Neutrophil (primary cell): Measurements from ENCODE around the gene SYN1.

Experiments used
- H3K27ac ChIP-seq: fragments of 200-600 bp; sonication (generic); 2 replicates; pipeline ENCODE4 v1.5.1; 2016; ENCODE audit warnings: mild to moderate bottlenecking, moderate library complexity
- H3K27me3 ChIP-seq: fragments of 200-600 bp; sonication (generic); 2 replicates; pipeline ENCODE4 v1.6.0; 2016; ENCODE audit warnings: mild to moderate bottlenecking
- H3K36me3 ChIP-seq: fragments of 200-600 bp; sonication (generic); 2 replicates; pipeline ENCODE4 v1.5.1; 2017
- H3K4me1 ChIP-seq, 2 experiments: fragments of 200-600 bp in 1 of 2; sonication (generic) in 1 of 2; 1 replicate in 1 of 2; 2 replicates in 1 of 2; pipeline versions ENCODE4 v1.5.1 to v1.6.1; 2013 to 2016; ENCODE audit warnings: low read depth in 1 of 2, low read length in 1 of 2, mild to moderate bottlenecking in 1 of 2, moderate library complexity in 1 of 2; ENCODE audit not compliant: control insufficient read depth in 1 of 2, insufficient read depth in 1 of 2
- H3K4me3 ChIP-seq, 2 experiments: fragments of 200-600 bp in 1 of 2; sonication (generic) in 1 of 2; 1 replicate in 1 of 2; 2 replicates in 1 of 2; pipeline ENCODE4 v1.5.1; 2013 to 2016; ENCODE audit warnings: low read depth in 1 of 2, low read length in 1 of 2, mild to moderate bottlenecking in 1 of 2, moderate library complexity in 1 of 2
- H3K9me3 ChIP-seq: fragments of 200-600 bp; sonication (generic); 2 replicates; pipeline ENCODE4 v1.5.1; 2016
- TF ChIP-seq, protein P1 (sequence below): fragments of 200-600 bp; sonication (generic); IDR thresholded peaks from 2 replicates; pipeline ENCODE4 v1.5.1; 2016; ENCODE audit warnings: antibody characterized with exemption

SYN1 gene

DNA sequence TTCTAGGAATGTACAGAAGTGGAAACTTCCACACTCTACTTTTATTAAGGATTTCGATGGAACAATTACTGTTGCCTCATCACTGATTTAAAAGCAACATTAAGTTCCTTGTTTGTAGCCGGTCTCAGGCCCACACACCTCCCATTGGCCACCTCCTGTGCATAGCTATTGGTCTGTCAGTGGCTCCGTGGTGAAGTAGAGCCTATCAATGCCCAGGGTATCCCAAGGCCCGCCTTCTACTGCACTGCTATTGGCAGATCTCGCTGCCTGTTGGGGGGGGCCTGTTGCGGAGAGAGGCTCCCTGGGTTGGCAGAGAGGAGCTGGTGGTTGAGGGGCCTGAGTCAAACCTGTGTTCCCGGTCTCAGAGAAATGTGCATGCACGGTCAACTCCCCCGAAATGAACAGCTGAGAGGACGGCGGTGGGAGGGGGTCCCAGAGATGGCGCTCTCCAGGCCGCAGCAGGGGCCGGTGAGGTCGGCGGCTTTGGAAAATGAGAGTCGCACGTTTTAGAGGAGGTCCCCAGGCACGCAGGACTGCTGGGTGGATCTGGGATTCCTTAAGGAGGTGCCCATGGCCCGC lies 63.5 kb downstream of the SYN1 start:
- Histone ChIP-seq H3K9me3 (no peaks in the 10 kb centered on the region), H3K27ac (peak overlapping the region; percentile 70), H3K4me3 (peak overlapping the region; percentile 64 to 72), H3K27me3 (no peaks in the 10 kb centered on the region), H3K36me3 (no peaks in the 10 kb centered on the region), H3K4me1 (peaks cover 6 to 13% of the 10 kb centered on the region in 2 experiments)
- TF ChIP-seq, protein P1, sequence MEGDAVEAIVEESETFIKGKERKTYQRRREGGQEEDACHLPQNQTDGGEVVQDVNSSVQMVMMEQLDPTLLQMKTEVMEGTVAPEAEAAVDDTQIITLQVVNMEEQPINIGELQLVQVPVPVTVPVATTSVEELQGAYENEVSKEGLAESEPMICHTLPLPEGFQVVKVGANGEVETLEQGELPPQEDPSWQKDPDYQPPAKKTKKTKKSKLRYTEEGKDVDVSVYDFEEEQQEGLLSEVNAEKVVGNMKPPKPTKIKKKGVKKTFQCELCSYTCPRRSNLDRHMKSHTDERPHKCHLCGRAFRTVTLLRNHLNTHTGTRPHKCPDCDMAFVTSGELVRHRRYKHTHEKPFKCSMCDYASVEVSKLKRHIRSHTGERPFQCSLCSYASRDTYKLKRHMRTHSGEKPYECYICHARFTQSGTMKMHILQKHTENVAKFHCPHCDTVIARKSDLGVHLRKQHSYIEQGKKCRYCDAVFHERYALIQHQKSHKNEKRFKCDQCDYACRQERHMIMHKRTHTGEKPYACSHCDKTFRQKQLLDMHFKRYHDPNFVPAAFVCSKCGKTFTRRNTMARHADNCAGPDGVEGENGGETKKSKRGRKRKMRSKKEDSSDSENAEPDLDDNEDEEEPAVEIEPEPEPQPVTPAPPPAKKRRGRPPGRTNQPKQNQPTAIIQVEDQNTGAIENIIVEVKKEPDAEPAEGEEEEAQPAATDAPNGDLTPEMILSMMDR: no peak

DNA sequence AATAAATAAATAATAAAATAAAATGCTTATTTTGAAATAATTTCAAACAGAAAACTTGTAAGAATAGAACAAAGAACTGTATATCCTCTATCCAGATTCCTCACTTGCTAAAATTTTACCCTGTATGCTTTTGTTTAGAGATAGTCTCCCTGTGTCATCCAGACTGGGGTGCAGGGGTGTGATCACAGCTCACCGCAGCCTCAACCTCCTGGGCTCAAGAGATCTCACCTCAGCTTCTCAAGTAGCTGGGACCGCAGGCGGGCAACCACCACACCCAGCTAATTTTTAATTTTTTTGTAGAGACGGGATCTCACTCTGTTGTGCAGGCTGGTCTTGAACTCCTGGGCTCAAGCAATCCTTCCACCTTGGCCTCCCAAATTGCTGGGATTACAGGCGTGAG lies 76.2 kb downstream of the SYN1 start:
- Histone ChIP-seq H3K9me3 (no peaks in the 10 kb centered on the region), H3K27me3 (no peaks in the 10 kb centered on the region), H3K4me3 (no peak overlapping the region), H3K36me3 (no peaks in the 10 kb centered on the region), H3K27ac (no peak overlapping the region), H3K4me1 (peaks cover 19% of the 10 kb centered on the region in 2 experiments)
- TF ChIP-seq, protein P1: no peak

DNA sequence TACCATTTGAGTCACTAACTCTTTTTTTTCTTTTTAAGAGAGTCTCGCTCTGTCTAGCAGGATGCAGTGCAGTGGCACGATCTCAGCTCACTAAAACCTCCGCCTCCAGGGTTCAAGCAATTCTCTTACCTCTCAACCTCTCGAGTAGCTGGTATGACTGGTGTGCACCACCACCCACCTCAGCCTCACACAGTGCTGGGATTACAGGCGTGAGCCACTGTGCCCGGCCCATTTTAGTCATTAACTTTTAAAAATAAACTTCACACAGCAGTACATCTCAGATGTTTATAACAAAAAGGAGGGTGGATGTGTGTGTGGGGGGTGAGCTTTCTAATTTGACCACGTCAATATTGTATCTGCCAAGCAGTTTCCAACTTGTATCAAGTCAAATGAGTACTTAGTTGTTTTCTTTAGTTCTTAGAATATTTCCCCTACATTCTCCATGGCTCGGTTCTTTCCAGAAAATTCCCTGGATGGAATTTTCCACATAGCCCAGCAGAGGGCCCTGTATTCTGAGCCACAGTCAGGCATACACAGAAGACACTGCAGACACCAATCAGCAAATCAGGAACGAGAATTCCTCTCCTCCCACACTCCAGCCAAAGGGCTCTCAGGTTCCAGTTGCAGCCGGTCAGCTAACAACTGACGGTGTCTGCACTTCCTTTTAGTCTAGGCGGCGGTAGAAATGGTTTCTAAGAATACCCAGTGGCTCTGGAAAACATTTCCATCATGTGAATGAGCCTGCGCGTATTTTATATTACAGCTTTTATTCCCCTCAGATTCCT lies 78.7 kb downstream of the SYN1 start:
- Histone ChIP-seq H3K27ac (no peak overlapping the region), H3K4me1 (peaks cover 22 to 24% of the 10 kb centered on the region in 2 experiments), H3K9me3 (no peaks in the 10 kb centered on the region), H3K36me3 (no peaks in the 10 kb centered on the region), H3K4me3 (no peak overlapping the region), H3K27me3 (no peaks in the 10 kb centered on the region)
- TF ChIP-seq, protein P1: no peak

DNA sequence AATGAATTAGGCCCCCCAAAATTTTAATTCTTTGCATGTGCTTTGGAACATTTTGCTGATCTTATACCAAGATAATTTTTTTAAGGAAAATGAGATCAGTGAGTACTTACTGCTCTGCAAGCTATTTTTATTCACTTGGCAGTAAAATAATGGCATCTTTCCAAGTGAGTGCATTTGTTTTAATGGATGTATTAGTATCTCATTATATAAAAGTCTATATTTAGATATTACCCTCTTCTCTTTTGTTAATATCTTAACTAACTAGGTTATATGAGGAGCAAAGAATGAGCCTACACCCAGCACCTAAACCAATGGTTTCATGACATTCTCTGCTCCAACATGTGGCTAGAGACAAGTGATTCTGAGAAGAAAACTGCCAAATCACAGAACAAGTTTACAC lies 79.8 kb downstream of the SYN1 start:
- TF ChIP-seq, protein P1: no peak

DNA sequence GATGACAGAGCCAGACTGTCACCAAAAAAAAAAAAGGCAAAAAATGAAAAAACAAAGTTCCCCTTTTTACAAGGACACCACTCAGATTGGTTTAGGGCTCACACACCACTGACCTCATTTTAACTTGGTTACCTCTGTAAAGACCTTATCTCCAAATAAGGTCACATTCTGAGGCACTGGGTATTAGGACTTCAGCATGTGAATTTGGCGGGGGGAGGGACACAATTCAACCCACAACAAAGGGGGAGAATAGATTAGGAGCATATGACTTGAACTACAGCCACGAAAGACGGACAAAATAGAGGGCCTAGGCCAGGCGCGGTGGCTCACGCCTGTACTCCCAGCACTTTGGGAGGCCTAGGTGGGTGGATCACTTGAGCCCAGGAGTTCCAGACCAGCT lies 89.6 kb downstream of the SYN1 start:
- H3K27ac ChIP-seq: no peak overlapping the region
- TF ChIP-seq, protein P1: no peak
- no peaks in the 10 kb centered on the region for H3K27me3 ChIP-seq
- H3K4me3 ChIP-seq: no peak overlapping the region
- no peaks in the 10 kb centered on the region for H3K36me3 ChIP-seq
- no peaks in the 10 kb centered on the region for H3K4me1 ChIP-seq
- H3K9me3 ChIP-seq: no peaks in the 10 kb centered on the region

More for the DNA sequence above, 79.8 kb downstream of the SYN1 start:
- Histone ChIP-seq H3K9me3 (no peaks in the 10 kb centered on the region), H3K36me3 (no peaks in the 10 kb centered on the region), H3K27me3 (no peaks in the 10 kb centered on the region), H3K4me3 (no peak overlapping the region), H3K4me1 (peaks cover 11 to 13% of the 10 kb centered on the region in 2 experiments), H3K27ac (no peak overlapping the region)
